IPS-15b (cell line): ENCODE data around the gene GNAT1.

Experiments
- H3K27me3 ChIP-seq: one replicate; pipeline ENCODE4 v1.6.1; 2013; ENCODE audit warnings: low read length; ENCODE audit not compliant: control insufficient read depth, insufficient read depth
- H3K36me3 ChIP-seq: one replicate; pipeline ENCODE4 v1.6.1; 2013; ENCODE audit warnings: low read length; ENCODE audit not compliant: control insufficient read depth, insufficient read depth
- H3K4me1 ChIP-seq: one replicate; pipeline ENCODE4 v1.6.1; 2013; ENCODE audit warnings: mild to moderate bottlenecking, low read length; ENCODE audit not compliant: control insufficient read depth, insufficient read depth
- H3K4me3 ChIP-seq: one replicate; pipeline ENCODE4 v1.5.1; 2013; ENCODE audit warnings: low read depth, low read length
- H3K9ac ChIP-seq: one replicate; pipeline ENCODE4 v1.6.1; 2013; ENCODE audit warnings: low read depth, mild to moderate bottlenecking, low read length
- H3K9me3 ChIP-seq: one replicate; pipeline ENCODE4 v1.6.1; 2013; ENCODE audit warnings: mild to moderate bottlenecking, low read length; ENCODE audit not compliant: control insufficient read depth, insufficient read depth

The GNAT1 gene

DNA sequence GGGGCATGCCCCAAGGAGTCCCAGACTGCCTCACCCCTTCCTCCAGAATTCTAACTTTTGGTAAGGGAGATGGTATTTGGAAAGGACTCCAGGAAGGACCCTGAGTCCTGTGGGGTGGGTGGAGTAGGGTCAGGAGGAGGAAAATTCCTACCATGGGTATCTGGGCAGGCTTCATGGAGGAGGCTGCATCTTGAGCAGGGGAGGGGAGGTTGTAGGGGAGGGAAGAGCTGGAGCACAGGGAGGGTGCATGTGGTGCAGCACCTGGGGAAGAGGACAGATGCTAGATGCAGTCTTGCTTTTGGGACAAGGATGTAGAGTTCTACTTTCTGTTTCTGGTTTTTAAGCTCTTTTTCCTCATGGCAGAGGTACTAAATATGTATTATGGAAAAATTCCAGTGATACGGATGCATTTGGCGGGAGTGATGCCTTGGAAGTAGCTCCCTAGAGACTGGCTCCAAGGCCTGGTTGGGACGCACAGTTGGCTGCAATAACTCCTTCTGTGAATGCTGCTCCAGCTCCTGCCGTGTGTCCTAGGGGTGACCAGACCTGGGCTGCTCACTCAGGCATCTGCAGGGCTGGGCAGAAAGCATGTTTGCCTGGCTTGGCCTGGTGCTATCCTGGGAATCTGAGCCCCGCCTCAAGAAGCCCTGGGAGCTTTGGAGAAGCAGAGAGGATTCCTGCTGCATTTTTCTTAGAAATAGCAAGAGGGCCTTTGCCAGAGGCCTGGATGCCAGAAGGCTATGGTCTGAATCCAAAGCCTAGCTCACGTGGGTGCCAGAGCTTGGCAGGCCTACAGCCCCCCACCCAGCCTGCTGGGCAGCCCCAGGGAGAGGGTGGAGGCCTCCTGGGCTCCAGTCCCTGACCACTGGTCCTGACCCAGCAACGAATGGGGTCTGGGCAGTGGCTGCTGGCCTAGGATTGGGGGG is 26.2 kb upstream of the GNAT1 start:
- Histone ChIP-seq H3K4me1 (peaks cover 15% of the 10 kb centered on the region), H3K36me3 (peaks cover 45% of the 10 kb centered on the region), H3K9me3 (no peaks in the 10 kb centered on the region), H3K9ac (peak overlapping the region; percentile 37), H3K4me3 (no peak overlapping the region), H3K27me3 (no peaks in the 10 kb centered on the region)

DNA sequence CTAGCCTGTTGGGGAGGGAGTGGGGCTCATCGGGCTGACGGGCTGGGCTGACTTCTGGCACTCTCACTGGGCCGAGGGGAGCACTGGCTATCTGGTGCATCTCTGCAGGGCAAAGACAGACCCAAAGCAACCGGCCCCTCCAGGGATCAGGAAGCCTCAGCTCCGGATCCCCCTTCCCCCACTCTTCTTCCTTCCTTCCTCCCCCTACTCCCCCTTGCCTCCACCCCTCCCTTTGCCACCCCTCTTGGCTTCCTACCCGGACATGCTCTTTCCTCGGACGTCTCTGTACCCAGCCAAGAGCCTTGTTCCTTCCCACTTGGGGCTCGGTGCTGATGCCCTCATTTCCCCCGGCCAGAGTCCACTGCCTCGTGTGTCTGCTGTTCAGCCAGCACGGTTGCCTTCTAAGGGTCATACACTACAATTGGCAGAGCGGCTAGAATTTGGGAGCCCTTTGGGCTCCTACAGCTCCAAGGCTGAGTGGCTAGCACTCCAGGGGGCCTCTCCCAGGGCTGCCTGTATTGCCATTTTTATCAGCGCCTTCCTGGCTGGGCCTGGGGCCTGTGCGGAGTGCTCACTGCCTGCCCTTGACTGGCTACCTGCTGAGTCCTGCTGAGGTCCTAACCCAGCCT is 25.4 kb upstream of the GNAT1 start:
- Histone ChIP-seq H3K9me3 (no peaks in the 10 kb centered on the region), H3K36me3 (peaks cover 41% of the 10 kb centered on the region), H3K4me3 (no peak overlapping the region), H3K4me1 (peaks cover 15% of the 10 kb centered on the region), H3K9ac (peak overlapping the region; percentile 37), H3K27me3 (no peaks in the 10 kb centered on the region)

DNA sequence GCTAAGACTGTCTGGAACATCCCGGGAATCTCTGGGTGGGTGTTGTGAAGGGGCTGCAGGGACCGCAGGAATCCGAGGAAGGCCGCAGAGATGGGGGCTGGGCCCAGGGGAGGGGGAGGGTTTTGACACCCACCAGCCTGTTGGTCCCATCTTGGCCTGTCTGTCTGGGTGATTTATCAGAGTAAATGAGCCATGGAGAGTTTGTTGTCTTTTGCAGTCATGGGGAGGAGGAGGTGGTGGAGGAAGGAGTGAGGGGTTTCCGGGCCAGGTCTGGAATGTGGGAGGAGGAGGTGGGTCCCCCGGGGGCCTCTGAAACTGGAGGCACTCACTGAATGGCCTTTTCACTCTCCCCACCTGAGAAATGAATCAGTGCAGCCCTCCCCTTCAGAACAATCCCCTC is 24.8 kb upstream of the GNAT1 start:
- Histone ChIP-seq H3K4me1 (peaks cover 15% of the 10 kb centered on the region), H3K27me3 (no peaks in the 10 kb centered on the region), H3K9ac (peak overlapping the region; percentile 37), H3K4me3 (no peak overlapping the region), H3K36me3 (peaks cover 35% of the 10 kb centered on the region), H3K9me3 (no peaks in the 10 kb centered on the region)

DNA sequence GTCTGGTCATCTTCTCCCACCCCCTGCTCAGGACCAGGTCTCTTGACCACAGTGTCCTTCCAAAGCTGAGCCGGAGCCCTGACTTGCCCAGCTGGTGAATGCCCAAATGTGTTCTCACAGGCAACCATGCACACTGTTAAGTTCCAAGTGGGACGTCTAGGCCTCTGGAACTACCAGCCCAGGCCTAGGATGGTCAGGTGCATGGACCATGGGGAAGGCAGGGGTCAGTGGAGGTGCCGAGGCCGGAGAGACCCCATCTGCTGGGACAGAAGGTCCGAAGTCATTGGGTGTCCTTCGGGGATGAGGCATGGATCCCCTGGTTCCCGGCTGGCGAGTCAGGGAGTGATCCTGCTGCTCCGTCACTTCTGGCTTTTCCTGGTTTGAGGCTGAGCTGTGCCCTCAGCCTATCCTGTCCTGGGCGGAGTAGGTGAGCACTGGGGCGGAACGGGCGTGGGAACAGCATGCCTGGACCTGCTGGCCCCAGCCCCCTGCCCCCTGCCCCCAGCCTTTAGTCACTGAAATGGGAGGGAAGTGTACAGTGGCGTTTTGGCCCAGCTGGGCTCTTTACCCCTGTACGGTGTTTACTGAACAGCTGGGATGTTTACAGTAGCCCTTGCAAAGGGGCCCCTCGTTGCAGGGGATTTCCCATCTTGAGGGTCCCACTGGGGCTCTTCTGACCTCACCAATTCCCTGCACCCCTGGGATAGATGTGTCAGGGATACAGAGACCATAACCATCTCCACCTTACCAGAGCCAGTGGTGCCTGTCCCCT is 24.2 kb upstream of the GNAT1 start:
- Histone ChIP-seq H3K9ac (peak overlapping the region; percentile 37), H3K4me3 (no peak overlapping the region), H3K36me3 (peaks cover 33% of the 10 kb centered on the region), H3K27me3 (no peaks in the 10 kb centered on the region), H3K9me3 (no peaks in the 10 kb centered on the region), H3K4me1 (peaks cover 15% of the 10 kb centered on the region)

DNA sequence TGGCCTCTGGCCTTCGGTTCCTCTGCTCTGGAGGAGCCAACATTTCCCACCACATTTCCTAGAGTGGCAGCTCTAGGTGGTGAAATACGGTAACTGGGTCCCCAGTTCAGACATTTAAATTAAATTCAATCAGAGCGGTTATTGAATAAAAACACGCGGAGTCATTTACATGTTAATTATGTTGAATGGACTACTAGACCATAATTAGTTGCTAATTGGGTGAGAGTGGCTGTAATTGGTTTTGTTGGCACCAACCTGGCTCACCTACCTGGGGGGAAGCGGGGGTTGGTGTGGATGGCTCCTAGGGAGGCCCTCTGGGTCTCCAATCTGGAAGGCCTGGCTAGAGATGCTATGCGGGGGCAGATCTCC is 23.6 kb upstream of the GNAT1 start:
- H3K9me3 ChIP-seq: no peaks in the 10 kb centered on the region
- H3K4me1 ChIP-seq: peaks cover 15% of the 10 kb centered on the region
- peaks cover 28% of the 10 kb centered on the region for H3K36me3 ChIP-seq
- H3K27me3 ChIP-seq: no peaks in the 10 kb centered on the region
- H3K4me3 ChIP-seq: no peak overlapping the region
- H3K9ac ChIP-seq: no peak overlapping the region

DNA sequence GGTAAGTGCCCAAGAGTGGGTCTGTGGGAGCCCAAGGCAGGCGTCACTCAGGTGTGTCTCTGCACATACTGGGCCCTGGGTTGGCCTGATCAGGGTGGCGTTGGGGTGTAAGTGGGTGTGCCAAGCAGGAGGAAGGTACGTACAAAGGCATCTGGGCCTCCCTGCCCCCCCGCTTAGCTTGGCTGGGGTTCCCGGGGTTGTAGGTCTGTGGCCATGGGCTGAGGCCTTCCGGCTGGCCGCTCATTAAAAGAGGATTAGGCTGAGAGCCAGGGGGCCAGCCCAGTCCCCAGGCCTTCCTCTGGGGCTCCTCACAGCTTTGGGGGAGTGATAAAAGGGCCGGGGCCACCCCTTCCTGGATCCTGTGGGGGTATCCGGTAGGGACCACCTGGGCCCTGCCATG is 23.0 kb upstream of the GNAT1 start:
- peaks cover 22% of the 10 kb centered on the region for H3K36me3 ChIP-seq
- H3K27me3 ChIP-seq: no peaks in the 10 kb centered on the region
- no peaks in the 10 kb centered on the region for H3K9me3 ChIP-seq
- no peak overlapping the region for H3K4me3 ChIP-seq
- peaks cover 15% of the 10 kb centered on the region for H3K4me1 ChIP-seq
- H3K9ac ChIP-seq: no peak overlapping the region

DNA sequence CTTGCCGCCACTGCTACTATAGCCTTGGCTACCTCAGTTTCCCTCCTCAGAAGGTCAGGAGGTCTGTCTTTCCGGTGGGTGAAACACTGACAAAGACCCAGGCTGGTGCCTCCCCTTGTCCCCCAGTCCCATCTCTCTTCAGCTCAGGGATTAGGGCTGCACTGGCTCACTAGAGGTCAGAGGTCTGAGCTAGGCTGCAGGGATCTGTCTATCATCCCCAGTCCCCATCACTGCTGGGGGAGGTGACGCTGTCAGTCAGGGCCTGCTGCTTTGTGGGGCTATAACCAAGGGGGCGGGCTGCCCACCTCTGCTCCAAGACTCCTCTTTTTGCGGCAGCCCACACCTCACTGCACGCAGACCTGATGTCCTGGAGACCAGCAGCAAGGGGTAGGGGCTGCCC is 22.6 kb upstream of the GNAT1 start:
- Histone ChIP-seq H3K27me3 (no peaks in the 10 kb centered on the region), H3K4me1 (peaks cover 15% of the 10 kb centered on the region), H3K9me3 (no peaks in the 10 kb centered on the region), H3K36me3 (peaks cover 22% of the 10 kb centered on the region), H3K9ac (no peak overlapping the region), H3K4me3 (no peak overlapping the region)

DNA sequence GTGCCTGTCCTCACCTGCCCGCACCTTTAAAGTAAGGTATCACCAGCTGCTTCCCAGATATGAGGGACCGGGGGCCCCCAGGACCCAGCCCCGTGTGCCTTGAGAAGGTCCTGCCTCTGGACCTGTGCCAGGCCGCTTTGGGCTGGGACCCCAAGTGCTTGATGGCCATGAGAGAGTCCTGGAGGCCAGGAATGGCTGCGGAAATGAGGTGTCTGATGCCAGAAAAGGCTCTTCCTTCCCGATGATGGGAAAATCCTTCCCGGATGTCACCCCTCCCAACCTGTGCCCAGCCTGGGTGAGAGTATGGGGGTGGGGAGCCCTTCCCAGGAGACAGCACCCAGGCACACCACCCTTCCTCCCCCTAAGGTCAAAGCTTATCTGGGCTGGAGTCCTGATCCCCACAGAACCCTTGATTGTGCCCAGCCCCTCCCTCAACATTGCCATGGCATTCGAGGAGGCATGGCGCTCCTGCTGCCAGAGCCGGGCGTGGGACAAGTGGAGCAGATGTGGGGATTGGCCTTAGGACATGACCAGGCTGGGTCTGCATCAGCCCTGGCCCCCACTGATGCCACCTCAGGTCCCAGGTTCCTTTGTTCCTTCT is 22.1 kb upstream of the GNAT1 start:
- Histone ChIP-seq H3K36me3 (peaks cover 20% of the 10 kb centered on the region), H3K4me1 (peaks cover 15% of the 10 kb centered on the region), H3K9ac (no peak overlapping the region), H3K4me3 (no peak overlapping the region), H3K27me3 (no peaks in the 10 kb centered on the region), H3K9me3 (no peaks in the 10 kb centered on the region)

DNA sequence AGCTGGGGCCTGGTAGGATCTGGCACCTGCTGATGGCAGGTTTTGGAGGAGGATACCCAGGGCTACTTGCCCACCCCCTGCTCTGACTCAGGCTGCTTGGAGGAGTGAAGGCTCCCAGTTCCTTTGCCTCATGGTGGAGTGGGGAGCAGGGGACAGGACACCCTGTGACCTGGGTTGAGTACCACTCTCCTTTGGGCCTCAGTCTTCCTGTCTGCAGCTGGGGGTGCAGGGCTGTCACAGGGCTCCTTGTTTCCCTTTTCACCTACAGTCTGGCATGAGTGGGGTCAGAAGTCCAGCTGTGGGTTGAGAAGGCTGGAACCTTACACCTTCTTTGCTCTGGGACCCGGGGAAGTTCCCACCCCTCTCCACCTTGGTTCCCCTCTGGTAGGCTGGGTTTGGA is 21.6 kb upstream of the GNAT1 start:
- Histone ChIP-seq H3K36me3 (peaks cover 22% of the 10 kb centered on the region), H3K9me3 (no peaks in the 10 kb centered on the region), H3K4me1 (peaks cover 15% of the 10 kb centered on the region), H3K27me3 (no peaks in the 10 kb centered on the region), H3K9ac (no peak overlapping the region), H3K4me3 (no peak overlapping the region)

DNA sequence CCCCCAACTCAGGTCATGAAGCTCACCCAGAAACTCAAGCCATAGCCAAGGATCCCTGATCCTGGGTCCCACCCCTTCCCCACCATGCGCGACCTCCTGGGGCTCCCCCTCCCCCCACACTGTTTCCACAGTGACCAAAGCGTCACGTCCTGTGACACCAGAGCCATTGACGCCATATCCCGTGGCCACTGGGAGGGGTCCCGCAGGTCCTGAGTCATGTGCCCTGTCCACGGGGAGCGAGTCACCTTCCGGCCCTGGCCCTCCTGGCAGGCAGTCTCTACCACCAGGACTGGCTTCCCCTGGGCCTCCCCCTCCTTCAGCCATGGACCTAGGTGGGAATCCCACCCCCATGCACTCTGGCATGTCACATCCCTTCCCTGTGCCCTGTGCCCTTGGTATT is 20.7 kb upstream of the GNAT1 start:
- Histone ChIP-seq H3K27me3 (no peaks in the 10 kb centered on the region), H3K4me1 (peaks cover 13% of the 10 kb centered on the region), H3K9ac (no peak overlapping the region), H3K4me3 (no peak overlapping the region), H3K9me3 (no peaks in the 10 kb centered on the region), H3K36me3 (peaks cover 27% of the 10 kb centered on the region)

DNA sequence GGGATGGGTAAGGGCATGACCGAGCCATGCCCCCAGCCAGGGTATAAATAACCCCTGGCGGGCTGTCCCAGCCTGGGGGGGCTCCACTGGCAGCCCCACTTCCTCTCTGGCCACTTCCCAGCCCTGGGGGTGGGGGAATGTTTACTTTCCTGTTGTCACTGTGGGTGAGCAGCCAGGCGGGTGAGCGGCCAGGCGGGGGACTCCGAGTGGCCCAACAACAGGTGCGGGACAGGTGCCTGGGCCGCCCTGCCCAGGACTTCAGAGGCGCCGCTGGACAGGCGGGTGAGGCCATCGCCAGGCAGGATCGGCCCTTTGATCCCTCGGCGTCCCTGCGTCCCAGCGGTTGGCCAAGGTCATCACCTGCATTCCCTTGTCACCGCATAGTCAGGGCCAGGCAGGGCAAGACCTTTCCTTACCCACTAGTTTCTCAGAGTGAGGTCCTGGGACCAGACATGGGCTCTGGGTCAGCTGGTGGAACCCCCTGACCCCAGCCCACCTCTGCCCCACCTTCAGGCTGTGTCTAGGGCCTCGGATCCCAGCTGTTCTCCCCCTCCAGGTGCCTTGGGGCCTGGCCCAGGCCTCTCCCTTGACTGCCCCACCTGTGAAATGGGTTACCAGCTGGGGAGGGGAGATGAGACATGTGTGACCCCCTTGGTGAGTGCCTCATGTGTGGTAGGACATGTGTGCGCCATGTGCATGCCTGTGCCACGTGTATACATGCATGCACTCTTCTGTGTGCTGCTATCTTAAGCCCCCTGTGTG is 19.7 kb upstream of the GNAT1 start:
- H3K27me3 ChIP-seq: no peaks in the 10 kb centered on the region
- H3K4me1 ChIP-seq: peaks cover 5% of the 10 kb centered on the region
- H3K4me3 ChIP-seq: no peak overlapping the region
- peaks cover 37% of the 10 kb centered on the region for H3K36me3 ChIP-seq
- H3K9me3 ChIP-seq: no peaks in the 10 kb centered on the region
- H3K9ac ChIP-seq: no peak overlapping the region
